IPS-18a (cell line): ENCODE results near the gene CSMD2.

Experiments
- H3K27ac ChIP-seq: one replicate; pipeline ENCODE4 v1.5.1; 2013; ENCODE audit warnings: low read length
- H3K27me3 ChIP-seq: one replicate; pipeline ENCODE4 v1.6.1; 2013; ENCODE audit warnings: mild to moderate bottlenecking, low read length; ENCODE audit not compliant: control insufficient read depth, insufficient read depth
- H3K36me3 ChIP-seq: one replicate; pipeline ENCODE4 v1.6.1; 2013; ENCODE audit warnings: low read depth, low read length; ENCODE audit not compliant: control insufficient read depth
- H3K4me1 ChIP-seq: one replicate; pipeline ENCODE4 v1.6.1; 2013; ENCODE audit warnings: low read depth, low read length; ENCODE audit not compliant: control insufficient read depth
- H3K4me3 ChIP-seq: one replicate; pipeline ENCODE4 v1.5.1; 2013; ENCODE audit warnings: low read length
- H3K9ac ChIP-seq: one replicate; pipeline ENCODE4 v1.6.1; 2013; ENCODE audit warnings: mild to moderate bottlenecking, low read length, moderate library complexity
- H3K9me3 ChIP-seq: one replicate; pipeline ENCODE4 v1.6.1; 2013; ENCODE audit warnings: low read depth, low read length; ENCODE audit not compliant: control insufficient read depth

Gene CSMD2

GRCh38 chr1:33860671-33861070 lies 304.4 kb downstream of the CSMD2 start:
- H3K36me3 ChIP-seq = no peaks in the 10 kb centered on the region

DNA sequence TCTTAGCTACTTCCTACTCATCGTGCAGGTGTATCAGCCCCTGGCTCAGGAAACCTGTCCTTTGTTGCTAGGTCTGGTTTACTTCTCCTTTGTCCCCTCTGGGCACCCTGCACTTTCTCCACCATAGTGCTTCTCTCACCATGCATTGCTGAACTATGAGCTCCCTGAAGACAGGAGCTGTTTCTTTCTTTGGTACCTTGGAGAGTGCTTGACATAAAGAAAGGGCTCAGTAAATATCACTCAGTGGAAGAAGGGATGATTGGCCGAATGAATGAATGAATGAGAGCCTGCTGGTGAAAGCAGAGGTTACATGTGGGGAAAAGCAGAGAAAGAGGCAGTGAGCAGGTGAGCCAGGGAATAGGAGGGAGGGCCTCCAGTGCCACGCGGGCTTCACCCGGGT lies 310.9 kb downstream of the CSMD2 start:
- H3K36me3 ChIP-seq = no peaks in the 10 kb centered on the region
- no peak overlapping the region for H3K27ac ChIP-seq
- H3K4me1 ChIP-seq = peaks cover 13% of the 10 kb centered on the region
- no peaks in the 10 kb centered on the region for H3K27me3 ChIP-seq
- no peak overlapping the region for H3K9ac ChIP-seq
- no peaks in the 10 kb centered on the region for H3K9me3 ChIP-seq
- no peak overlapping the region for H3K4me3 ChIP-seq

More at GRCh38 chr1:33860671-33861070, 304.4 kb downstream of the CSMD2 start:
- H3K4me3 ChIP-seq = no peak overlapping the region
- no peaks in the 10 kb centered on the region for H3K9me3 ChIP-seq
- no peaks in the 10 kb centered on the region for H3K27me3 ChIP-seq
- H3K27ac ChIP-seq = no peak overlapping the region
- H3K9ac ChIP-seq = no peak overlapping the region
- no peaks in the 10 kb centered on the region for H3K4me1 ChIP-seq

- H3K36me3 ChIP-seq = no peaks in the 10 kb centered on the region
- H3K27me3 ChIP-seq = no peaks in the 10 kb centered on the region
- H3K4me3 ChIP-seq = no peak overlapping the region
- H3K27ac ChIP-seq = no peak overlapping the region
- H3K9ac ChIP-seq = no peak overlapping the region
- peaks cover 19% of the 10 kb centered on the region for H3K4me1 ChIP-seq
- H3K9me3 ChIP-seq = no peaks in the 10 kb centered on the region
Observed at GRCh38 chr1:33853431-33853830, 311.6 kb downstream of the CSMD2 start.

DNA sequence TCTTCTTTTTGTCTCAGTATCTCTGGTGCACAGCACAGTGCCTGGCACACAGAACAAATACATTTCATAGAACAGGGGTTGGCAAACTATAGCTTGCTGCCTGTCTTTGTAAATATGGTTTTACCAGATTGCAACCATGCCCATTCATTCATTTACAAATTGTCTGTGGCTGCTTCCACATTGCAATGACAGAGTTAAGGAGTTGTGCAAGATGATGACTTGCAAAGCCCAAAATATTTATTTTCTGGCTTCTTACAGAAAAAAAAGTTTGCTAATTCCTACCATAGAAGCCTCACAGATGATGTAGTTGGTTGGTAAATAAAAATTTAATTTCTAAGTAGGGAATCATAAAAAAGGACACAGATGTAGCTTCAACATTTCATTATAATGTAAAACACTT lies 312.3 kb downstream of the CSMD2 start:
- Histone ChIP-seq H3K27me3 (no peaks in the 10 kb centered on the region), H3K4me3 (no peak overlapping the region), H3K27ac (no peak overlapping the region), H3K4me1 (peaks cover 24% of the 10 kb centered on the region), H3K9me3 (no peaks in the 10 kb centered on the region), H3K36me3 (no peaks in the 10 kb centered on the region), H3K9ac (no peak overlapping the region)

- Histone ChIP-seq H3K4me1 (peaks cover 24% of the 10 kb centered on the region), H3K4me3 (no peak overlapping the region), H3K9me3 (no peaks in the 10 kb centered on the region), H3K27ac (no peak overlapping the region), H3K27me3 (no peaks in the 10 kb centered on the region), H3K36me3 (peaks cover 3% of the 10 kb centered on the region), H3K9ac (no peak overlapping the region)
Observed at GRCh38 chr1:33850481-33850880, 314.5 kb downstream of the CSMD2 start.

DNA sequence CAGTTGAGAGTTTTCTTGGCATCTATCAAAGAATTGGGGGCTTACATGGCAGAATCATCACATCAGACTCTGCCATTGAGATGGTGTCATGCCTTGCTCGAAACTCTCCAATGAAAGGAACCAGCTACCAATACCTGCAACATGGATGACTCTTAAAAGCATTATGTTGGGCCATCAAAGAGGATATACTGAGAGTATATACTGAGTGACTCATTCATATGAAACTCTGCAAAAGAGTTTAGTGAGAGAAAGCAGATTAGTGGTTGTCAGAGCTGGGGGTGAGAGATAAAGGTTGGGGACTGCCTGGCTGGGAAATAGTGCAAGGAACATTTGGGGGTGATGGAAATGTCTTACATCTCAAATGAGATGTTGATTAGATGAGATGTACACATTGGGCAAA lies 315.8 kb downstream of the CSMD2 start:
- H3K36me3 ChIP-seq = peaks cover 3% of the 10 kb centered on the region
- no peaks in the 10 kb centered on the region for H3K9me3 ChIP-seq
- H3K4me1 ChIP-seq = peaks cover 24% of the 10 kb centered on the region
- H3K4me3 ChIP-seq = no peak overlapping the region
- no peaks in the 10 kb centered on the region for H3K27me3 ChIP-seq
- no peak overlapping the region for H3K27ac ChIP-seq
- no peak overlapping the region for H3K9ac ChIP-seq

DNA sequence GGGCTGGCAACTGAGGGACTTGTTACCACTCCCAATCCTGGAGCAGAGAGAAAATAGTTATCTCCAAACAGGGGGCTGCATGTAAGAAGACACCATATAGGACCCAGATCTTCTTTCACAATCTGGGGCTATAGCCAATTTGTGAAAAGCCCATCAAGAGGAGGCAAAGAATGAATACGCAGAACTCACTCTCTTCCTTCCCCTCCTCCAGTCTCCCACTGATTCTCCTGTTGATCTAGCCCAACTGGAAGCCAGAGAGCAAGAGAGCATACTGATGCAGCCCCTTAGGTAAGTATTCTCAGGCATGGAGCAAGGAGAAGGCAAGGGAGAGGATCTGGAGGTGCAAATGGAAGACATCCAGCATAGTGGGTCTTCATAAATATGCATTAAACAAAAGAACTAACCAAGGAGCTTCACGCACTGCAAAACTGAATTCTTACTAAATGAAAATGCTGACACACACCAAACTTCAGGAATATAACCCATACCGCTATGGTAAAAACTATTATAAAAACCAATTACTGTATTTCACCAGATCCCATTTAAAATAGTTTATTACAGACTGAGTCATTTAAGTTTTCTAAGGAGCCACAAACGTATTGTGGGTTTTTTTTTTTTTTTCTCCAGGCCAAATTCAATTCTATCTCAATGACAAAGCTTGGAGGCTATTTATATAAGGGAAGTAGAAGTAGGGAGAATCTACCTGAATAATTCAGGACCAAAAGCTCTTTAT lies 316.7 kb downstream of the CSMD2 start:
- no peak overlapping the region for H3K27ac ChIP-seq
- H3K4me3 ChIP-seq = no peak overlapping the region
- no peaks in the 10 kb centered on the region for H3K9me3 ChIP-seq
- no peaks in the 10 kb centered on the region for H3K27me3 ChIP-seq
- H3K4me1 ChIP-seq = peaks cover 24% of the 10 kb centered on the region
- no peak overlapping the region for H3K9ac ChIP-seq
- peaks cover 3% of the 10 kb centered on the region for H3K36me3 ChIP-seq

DNA sequence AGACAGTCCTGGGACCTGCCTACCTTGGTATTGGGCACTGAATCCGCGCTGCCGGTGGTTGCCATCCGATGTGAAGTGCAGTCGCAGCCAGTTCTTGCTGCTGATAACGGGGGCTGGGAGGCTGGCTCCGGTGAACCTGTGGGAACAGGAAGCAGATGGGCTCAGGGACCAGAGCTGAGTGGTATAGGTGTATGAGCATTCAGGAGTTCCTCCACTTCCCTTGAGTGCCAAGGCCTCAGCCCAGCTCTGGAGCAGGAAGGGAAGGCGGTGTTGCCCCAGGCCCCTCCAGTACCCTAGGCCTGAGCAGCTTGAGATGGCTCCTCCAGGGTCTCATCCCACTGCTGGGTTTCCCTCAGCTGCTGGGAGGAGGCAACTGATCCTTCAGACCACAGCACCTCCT lies 318.2 kb downstream of the CSMD2 start:
- no peak overlapping the region for H3K9ac ChIP-seq
- H3K4me1 ChIP-seq = peaks cover 24% of the 10 kb centered on the region
- no peaks in the 10 kb centered on the region for H3K9me3 ChIP-seq
- peaks cover 3% of the 10 kb centered on the region for H3K36me3 ChIP-seq
- H3K4me3 ChIP-seq = no peak overlapping the region
- no peak overlapping the region for H3K27ac ChIP-seq
- H3K27me3 ChIP-seq = no peaks in the 10 kb centered on the region

DNA sequence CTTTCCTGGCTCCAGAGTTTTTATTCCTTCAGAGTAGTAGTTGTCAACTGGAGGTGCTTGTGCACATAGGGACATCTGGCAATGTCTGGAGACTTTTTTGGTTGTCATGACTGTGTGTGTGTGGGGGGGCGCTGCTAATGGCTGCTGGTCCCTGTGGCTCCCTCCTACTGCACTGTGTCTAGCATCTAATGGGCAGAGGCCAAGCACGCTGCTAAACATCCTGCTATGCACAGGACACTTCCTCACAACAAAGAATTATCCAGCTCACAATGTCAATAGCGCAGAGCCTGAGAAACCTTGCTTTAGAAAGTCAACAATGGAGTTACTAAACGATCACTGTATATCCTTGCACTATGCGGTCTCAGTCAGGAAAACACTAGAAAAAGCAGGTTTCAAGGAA lies 320.9 kb downstream of the CSMD2 start:
- H3K4me1 ChIP-seq = peaks cover 12% of the 10 kb centered on the region
- no peak overlapping the region for H3K9ac ChIP-seq
- no peaks in the 10 kb centered on the region for H3K9me3 ChIP-seq
- peaks cover 3% of the 10 kb centered on the region for H3K36me3 ChIP-seq
- H3K4me3 ChIP-seq = no peak overlapping the region
- no peaks in the 10 kb centered on the region for H3K27me3 ChIP-seq
- no peak overlapping the region for H3K27ac ChIP-seq

DNA sequence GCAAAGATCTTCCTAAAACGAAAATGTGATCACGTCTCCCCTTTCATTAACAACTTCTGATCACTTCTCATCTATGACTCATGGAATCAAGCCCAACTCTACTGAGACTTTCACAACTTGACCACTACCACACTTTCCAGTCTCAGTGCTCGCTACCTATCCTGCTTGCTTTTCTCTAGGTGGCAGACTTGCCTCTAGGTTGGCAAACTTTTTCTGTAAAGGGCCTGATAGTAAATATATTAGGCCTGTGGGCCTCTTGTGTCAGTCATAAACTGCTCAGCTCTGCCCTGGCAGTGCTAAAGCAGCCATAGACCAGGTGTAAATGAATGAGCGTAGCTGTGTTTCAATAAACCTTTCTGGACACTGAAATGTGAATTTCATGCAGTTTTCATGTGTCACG lies 322.7 kb downstream of the CSMD2 start:
- no peaks in the 10 kb centered on the region for H3K4me1 ChIP-seq
- no peaks in the 10 kb centered on the region for H3K9me3 ChIP-seq
- no peak overlapping the region for H3K4me3 ChIP-seq
- H3K27me3 ChIP-seq = no peaks in the 10 kb centered on the region
- peaks cover 3% of the 10 kb centered on the region for H3K36me3 ChIP-seq
- no peak overlapping the region for H3K9ac ChIP-seq
- H3K27ac ChIP-seq = no peak overlapping the region

- H3K36me3 ChIP-seq = peaks cover 3% of the 10 kb centered on the region
- H3K9ac ChIP-seq = no peak overlapping the region
- no peaks in the 10 kb centered on the region for H3K4me1 ChIP-seq
- no peaks in the 10 kb centered on the region for H3K9me3 ChIP-seq
- no peaks in the 10 kb centered on the region for H3K27me3 ChIP-seq
- no peak overlapping the region for H3K27ac ChIP-seq
- H3K4me3 ChIP-seq = no peak overlapping the region
Observed at GRCh38 chr1:33841494-33841893, 323.5 kb downstream of the CSMD2 start.

GRCh38 chr1:33837635-33838034 lies 327.4 kb downstream of the CSMD2 start:
- Histone ChIP-seq H3K4me3 (no peak overlapping the region), H3K9ac (no peak overlapping the region), H3K36me3 (no peaks in the 10 kb centered on the region), H3K9me3 (no peaks in the 10 kb centered on the region), H3K27me3 (no peaks in the 10 kb centered on the region), H3K27ac (no peak overlapping the region), H3K4me1 (no peaks in the 10 kb centered on the region)
